HFF-Myc (cell line): ENCODE results near the gene FAM47E.
"Not testable (repeated sequence)": the region's sequence is repeated elsewhere in the genome, so short reads cannot be mapped to it uniquely, and the experiment has no call there.

Source experiments
- DNase-seq: peaks from one replicate; pipeline ENCODE4 v3.0.0-alpha.2; 2011; ENCODE audit warnings: low read depth; ENCODE audit errors: extremely low read depth
- H3K4me3 ChIP-seq: replicated peaks from 2 replicates; pipeline ENCODE4 v1.5.1; 2011; ENCODE audit warnings: low read depth, mild to moderate bottlenecking, control low read depth, low read length
- TF ChIP-seq, protein P1 (sequence below): IDR thresholded peaks from 2 replicates; pipeline ENCODE4 v1.5.1; 2012; ENCODE audit warnings: mild to moderate bottlenecking, low read depth, low read length, control low read depth; ENCODE audit errors: missing control alignments

Gene FAM47E

DNA sequence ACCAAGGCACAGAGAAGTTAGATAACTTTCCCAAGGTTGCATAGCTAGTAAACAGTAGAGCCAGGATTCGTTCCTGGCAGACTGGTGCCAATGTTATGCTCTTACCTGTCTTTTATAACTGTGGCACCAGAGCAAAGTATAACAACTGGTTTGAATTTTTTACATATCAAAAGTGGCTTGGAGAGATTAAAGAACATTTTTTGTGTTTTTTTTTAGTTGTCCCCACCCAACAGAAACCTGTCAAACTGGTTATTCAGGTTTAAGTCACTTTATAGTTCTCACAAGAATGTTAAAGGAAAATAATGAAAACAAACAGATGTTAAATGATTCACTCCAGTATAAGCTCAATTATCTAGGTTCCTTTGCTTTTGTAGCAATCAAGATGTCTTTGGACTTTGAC, 15.6 kb upstream of the FAM47E start:
- TF ChIP-seq, protein P1, sequence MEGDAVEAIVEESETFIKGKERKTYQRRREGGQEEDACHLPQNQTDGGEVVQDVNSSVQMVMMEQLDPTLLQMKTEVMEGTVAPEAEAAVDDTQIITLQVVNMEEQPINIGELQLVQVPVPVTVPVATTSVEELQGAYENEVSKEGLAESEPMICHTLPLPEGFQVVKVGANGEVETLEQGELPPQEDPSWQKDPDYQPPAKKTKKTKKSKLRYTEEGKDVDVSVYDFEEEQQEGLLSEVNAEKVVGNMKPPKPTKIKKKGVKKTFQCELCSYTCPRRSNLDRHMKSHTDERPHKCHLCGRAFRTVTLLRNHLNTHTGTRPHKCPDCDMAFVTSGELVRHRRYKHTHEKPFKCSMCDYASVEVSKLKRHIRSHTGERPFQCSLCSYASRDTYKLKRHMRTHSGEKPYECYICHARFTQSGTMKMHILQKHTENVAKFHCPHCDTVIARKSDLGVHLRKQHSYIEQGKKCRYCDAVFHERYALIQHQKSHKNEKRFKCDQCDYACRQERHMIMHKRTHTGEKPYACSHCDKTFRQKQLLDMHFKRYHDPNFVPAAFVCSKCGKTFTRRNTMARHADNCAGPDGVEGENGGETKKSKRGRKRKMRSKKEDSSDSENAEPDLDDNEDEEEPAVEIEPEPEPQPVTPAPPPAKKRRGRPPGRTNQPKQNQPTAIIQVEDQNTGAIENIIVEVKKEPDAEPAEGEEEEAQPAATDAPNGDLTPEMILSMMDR = no peak
- no peak overlapping the region for H3K4me3 ChIP-seq
- DNase-seq = no peak

DNA sequence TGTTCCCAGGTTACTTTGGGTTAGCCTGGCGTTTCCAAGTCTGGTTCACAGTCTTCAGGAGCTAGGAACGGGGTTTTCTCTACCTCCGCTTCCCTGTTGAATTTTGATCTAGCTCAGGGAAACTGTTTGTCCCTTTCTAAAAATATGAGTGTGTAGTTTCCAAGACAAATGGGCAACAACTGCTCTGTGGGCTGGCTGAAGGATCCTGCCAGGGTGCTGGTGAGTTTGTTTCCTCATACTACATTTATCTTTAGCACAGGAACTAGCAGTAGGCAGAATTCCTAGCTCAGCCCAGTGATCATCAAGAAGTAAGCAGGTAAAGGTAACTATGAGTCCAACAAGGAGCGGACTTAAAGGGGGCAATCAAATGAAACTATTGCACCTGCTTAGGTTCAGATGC, 13.3 kb upstream of the FAM47E start:
- H3K4me3 ChIP-seq = no peak overlapping the region
- TF ChIP-seq, protein P1 = no peak
- DNase-seq = no peak

DNA sequence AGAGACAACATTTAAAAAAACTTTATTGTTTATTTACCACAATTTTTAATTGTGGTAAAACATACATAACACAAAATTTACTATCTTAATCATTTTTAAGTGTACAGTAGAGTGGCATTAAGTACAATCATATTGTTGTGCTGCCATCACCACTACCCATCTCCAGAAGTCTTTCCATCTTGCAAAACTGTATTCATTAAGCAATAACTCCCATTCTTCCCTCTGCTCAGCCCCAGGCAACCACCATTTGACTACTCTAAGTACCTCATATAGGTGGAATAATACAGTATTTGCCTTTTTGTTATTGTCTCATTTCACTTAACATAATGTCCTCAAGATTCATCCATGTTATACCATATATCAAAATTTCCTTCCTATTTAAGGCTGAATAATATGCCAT, 12.8 kb upstream of the FAM47E start:
- no peak for DNase-seq
- H3K4me3 ChIP-seq = no peak overlapping the region
- TF ChIP-seq, protein P1 = no peak

DNA sequence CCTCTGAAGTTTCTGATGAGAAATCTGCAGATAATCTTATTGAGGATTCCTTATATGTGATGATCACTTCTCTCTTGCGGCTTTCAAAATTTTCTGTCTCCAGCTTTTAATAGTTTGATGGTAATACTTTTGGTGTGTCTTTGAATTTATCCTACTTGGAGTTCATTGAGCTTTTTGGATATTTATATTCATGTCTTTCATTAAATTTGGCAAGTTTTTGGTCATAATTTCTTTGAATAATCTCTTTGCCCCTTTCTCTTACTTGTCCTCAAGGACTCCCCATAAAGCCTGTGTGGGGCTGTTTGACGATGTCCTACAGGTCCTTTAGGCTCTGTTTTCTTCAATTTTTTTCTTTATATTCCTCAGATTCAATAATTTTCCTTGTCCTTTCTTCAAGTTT, 11.3 kb upstream of the FAM47E start:
- TF ChIP-seq, protein P1 = no peak
- no peak overlapping the region for H3K4me3 ChIP-seq
- no peak for DNase-seq

DNA sequence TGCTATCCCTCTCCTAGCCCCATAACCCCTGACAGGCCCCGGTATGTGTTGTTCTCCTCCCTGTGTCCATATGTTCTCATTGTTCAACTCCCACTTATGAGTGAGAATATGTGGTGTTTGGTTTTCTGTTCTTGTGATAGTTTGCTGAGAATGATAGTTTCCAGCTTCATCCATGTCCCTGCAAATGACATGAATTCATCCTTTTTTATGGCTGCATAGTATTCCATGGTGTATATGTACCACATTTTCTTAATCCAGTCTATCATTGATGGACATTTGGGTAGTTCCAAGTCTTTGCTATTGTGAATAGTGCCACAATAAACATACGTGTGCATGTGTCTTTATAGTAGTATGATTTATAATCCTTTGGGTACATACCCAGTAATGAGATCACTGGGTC, 7.6 kb upstream of the FAM47E start:
- not testable (repeated sequence) for H3K4me3 ChIP-seq, DNase-seq

DNA sequence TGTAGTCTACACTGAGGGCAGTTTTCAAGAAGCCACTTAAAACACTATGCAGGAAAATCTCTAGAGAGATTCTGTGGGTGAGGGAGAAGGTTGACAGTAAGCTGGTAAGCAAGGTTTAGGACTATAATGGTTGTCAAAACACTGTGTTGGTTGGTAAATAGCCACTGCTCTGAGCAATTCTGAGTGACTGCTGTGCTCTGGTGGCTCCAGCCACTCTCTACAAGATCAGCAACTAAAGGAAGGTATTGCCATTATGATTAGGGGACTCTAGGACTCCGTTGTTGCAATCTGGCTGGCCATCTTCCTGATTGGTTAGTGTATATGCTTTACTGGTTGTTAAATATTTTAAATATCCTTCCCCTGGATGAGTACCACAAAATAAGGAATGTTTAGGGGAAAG, 5.5 kb upstream of the FAM47E start:
- no peak overlapping the region for H3K4me3 ChIP-seq
- TF ChIP-seq, protein P1 = no peak
- DNase-seq = no peak

DNA sequence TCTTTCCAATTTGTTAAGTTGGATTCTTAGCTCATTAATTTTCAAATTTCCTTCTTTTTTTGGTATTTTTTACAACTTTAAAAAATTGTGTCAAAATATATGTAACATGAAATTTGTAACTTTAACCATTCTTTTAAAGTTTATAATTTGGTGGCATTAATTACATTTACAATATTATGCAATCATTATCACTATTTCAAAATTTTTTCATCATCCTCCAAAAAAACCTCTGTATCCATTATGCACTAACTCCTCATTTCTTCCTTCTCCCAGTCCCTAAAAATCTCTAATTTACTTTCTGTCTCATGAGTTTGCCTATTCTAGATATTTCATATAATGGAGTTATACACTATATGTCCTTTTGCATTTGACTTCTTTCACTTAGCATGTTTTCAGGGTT, 4.7 kb upstream of the FAM47E start:
- no peak overlapping the region for H3K4me3 ChIP-seq
- TF ChIP-seq, protein P1 = no peak
- DNase-seq = no peak
